Stimulated activated CD4-positive, alpha-beta T cell treated with anti-CD3 and anti-CD28 coated beads, Interleukin-4, amount 100 ng/mL, for 24 hours (primary cell): ENCODE results near the gene ALOX12B.
"Not testable (repeated sequence)": the region's sequence is repeated elsewhere in the genome, so short reads cannot be mapped to it uniquely, and the experiment has no call there.

Source experiments
- DNase-seq: peaks from one replicate; pipeline ENCODE4 v3.0.0-alpha.2; 2020

The ALOX12B gene

DNA sequence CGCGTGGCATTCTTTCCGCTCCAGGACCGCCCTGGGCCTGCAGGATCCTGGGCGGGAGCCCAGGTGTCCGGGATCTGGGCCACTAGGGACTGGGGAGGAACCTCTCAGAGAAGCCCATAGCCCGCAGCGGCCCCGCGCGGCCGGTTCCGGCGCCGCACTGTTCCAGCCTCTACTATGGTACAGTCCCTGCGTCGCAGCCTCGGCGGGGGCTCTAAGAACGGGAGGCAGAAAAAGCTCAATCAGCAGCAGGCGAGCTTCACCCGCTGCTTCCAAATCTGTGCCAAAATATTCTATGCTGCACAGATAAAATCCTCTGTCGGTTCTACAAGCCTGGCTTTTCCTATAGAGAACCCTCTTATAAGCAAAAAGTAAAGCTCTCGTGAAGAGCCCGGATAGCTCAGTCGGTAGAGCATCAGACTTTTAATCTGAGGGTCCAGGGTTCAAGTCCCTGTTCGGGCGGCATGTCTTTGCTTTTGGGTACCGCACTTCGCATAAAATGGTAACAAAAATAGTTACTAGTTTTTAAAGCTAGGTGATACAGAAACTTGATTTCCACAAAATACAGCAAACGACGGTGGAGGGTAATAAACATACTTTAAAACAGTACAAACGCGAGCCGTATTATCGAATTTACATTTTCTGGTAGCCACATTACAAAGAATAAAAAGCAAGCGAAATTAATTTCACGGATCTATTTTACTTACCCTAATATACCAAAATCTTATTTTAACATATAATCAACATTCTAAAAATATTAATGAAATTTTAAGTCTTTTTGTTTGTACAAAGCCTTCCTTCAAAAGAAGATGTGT is 31.5 kb upstream of the ALOX12B start:
- peak; percentile 88 for DNase-seq

DNA sequence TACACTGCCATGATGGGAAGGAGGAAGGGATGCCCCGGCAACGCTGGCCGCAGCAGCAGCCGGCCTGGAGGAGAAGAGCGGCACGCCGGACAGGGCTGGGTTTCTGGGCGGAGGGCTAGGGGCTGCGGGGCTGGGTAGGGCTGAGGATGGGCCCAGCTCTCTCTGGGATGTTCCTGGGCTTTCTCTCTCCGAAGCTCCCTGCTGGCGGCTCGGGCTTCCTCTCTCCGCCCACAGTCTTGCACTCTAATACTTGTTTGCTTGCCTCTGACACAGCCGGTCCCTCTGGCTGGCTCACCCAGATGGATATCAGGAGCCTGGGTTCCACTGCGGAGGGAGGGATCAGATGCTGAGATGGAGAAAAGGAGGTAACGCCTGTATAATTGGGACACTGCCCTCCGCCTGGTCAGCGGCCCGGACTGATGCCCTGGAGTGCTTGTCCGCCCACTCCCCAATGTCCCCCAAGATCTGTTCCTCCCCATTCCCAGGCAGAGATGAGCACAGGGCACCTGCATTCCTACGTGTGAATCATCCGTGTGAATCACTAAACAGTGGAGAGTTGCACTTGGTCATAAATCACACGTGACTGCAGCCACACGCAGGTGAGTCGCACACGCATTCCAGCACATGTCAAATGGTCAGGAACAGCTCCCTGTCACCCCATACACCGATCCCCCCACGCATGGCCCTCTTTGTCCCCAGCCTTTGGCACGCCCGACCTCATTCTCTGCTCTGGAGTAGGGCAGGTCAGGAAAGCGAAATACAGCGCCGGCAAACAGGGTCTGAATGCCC is 30.7 kb upstream of the ALOX12B start, which contains the start of gene ALOXE3:
Gene ALOXE3 (minus strand): TSS at position 535 of the 789 bp plus-strand sequence. CDS start 524 bp downstream, at position 11.
- DNase-seq: no peak

DNA sequence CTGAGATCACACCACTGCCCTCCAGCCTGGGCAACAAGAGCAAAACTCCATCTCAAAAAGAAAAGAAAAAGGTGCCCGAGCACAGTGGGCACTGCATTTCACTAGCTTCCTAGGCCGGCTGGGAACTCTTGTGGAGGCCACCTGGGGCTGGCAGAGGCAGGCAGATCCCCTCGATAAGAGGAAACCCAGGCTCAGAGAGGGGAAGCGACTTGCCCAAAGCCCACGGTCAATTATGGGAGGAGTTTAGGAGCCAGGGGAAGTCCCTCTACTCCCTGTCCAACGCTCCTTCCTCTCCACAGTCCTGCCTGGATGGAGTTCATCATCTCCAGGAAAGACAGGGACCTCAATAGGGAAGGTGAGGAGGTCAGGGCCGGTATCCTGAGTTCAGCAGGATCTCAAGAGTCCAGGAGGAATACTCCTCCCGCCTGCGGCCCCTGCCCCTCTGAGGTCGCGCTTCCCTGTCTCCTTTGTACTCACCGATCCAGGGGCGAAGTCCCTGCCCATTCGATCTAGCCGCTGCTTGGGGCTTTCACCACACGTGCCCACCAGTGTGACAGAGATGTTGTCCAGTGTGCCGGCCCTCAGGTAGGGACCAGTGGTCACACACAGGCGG is 30.0 kb upstream of the ALOX12B start:
- no peak for DNase-seq

DNA sequence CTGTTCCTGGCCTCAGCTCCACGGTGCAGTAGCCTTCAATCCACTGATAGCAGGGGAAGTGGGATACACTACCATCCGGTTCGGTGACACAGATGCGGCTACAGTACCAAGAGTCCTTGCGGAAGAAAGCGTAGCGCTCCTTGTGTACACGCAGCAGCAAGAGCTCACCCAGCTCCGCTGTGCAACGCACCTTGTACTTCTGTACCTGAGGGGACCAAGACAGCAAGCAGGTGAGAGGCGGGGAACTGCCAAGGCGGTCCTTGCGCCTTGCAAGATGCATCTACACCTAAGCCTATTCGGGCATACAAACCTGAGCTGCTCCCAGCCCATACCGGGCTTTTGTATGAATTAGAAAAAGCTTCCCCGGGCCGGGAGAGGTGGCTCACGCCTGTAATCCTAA is 29.3 kb upstream of the ALOX12B start:
- no peak for DNase-seq

DNA sequence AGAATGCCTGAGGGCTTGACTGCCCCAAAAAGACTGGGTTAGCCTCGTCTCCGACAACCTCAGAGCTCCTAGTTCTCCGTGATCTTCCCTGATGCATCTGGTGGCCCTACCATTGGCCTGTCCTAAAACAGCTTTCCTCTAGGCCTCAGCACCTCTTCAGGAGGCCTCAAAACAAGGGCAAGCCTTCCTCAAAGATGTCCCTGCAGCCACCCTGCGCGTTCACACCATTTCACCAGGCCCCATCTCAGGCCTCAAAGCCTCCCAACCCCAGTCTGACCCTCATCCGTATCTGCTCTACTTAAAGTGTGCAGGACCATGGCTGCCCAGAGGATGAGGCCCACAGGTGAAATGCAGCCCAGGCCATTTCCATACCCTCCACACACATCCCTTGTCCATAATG is 23.4 kb upstream of the ALOX12B start:
- DNase-seq: no peak

DNA sequence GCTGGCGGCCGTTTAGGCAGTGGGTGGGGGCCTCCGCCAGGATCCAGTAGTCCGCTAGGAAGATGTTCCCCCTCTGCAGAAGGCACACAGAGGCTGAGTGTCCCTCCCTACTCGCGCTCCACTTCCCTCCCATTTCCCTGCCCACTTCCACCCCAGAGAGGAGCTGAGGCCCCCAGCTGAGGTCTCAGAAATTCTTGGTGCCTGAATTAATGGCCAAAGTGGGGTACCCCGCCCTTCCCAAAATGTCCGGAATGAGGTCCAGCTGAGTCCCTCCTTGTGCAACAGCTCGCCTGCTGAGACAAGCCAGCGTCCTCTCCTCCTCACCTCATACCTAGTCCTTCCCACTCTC is 22.9 kb upstream of the ALOX12B start:
- no peak for DNase-seq

DNA sequence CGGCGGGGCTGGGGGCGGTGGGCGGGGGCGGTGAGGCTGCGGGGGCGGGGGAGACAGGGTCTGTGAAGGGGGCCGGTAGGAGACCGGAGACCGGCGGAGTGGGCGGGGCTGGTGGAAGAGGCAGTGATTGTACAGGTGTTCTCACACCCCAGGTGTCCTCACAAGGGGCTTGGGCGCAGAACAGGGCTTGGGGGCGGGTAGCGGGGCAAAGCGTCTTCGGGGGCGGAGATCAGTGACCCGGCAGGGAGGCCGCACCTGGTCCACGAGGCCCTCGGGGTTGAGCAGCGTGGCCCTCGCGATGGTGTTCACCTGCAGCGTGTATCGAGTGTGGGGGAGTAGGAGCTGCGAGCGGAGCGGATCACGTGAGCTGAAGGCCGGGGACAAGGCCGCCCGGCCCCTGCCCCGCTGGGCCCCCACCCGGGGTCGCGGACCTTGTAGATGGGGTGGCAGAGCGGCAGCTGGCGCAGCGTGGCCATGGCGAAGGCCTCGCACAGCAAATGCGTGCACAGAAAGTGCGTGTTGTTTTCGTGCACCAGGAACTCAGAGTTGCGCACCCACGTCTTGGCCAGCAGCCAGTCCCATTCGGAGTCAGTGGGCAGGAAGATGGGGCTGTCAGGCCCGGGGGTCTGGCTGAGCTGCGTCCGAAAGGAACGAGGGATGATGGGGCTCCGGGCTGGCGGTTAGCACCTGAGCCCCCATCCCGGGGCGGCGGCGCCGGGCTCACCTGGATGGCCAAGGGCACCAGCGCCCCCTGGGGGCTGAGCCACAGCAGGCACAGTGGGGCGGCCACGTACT is 22.3 kb upstream of the ALOX12B start:
- peak; percentile 80 for DNase-seq

DNA sequence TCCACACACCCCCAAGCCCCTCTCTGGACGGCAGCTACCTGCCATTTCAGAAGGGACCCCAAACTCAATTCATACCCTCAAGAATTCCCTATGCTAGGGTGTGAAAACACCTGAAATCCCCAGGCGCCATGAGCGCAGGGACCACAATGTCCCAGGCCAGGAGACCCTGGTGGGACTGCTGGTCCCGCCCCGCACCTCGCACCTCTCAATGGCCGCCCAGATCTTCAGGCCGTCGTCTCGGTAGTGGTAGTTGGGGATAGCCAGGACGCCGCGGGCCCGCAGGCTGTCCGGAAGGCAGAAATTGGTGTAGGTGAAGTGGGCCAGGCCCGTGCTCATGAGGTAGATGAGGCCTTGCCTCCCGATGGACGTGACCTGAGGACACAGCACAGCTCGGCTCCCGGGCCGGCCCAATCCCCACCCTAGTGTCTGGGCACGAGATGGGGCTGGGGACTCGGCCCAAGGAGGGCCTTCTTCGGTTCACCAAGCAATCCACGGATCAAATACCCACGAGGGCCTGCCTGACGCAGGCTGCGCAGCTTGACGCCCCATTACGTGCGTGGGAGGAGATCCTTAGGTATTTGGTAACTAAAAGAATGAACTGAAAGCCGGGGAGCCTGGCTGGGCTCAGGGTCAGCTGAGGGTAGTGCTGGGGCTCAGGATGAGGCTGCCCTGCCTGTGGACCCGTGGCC is 21.6 kb upstream of the ALOX12B start:
- DNase-seq: no peak

DNA sequence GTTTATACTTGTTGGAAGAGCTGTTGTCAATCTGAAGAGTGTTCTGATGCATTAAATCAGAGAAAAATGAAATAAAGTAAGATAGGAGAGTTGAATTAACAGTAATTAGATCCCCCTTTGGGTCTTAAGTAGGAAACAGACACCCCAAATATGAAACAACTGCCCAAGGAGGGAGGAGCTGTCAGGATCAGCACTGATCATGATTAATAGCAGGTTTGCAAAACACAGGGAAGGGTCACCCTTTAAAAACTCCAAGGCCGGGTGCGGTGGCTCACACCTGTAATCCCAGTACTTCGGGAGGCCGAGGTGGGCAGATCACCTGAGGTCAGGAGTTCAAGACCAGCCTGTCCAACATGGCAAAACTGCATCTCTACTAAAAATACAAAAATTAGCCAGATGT is 19.5 kb upstream of the ALOX12B start:
- DNase-seq: not testable (repeated sequence)

DNA sequence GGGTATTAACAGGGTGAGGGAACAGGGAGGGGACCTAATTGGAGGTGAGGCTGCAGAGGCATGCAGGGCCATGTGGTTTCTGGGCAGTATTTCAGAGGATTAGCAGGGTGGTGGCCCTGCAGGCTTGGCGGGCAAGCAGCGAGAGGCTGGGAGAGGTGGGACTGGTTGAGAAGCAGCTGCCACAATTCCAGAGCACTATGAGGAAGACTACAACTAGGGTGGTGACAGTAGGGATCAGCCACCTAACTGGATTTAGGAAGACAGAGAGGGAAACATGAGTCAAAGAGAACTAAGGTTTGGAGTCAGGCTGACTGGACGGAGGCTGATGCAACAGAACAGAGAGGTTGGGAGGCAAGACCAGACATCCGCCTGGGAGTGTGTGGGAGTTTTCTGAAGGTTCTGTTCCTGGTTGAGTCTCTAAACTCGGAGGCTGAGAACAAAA is 18.5 kb upstream of the ALOX12B start:
- DNase-seq: no peak

DNA sequence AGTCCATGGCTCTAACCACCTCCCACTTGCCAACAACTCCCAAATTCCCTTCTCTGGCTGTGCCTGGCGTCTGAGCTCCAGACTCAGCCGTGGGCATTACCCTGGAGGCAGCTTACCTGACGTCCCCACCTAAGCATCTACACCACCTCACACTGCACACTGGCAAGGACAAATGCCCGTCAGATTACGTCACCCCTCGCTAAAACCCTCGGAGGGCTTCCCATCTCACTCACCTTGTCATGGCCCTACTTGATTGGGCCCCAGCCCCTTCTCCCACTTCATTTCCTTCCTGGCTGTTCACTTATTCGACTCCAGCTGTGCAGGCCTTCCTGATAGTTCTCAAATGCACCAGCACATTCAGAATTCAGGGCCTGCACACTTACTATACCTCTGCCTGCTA is 17.4 kb upstream of the ALOX12B start:
- DNase-seq: no peak

DNA sequence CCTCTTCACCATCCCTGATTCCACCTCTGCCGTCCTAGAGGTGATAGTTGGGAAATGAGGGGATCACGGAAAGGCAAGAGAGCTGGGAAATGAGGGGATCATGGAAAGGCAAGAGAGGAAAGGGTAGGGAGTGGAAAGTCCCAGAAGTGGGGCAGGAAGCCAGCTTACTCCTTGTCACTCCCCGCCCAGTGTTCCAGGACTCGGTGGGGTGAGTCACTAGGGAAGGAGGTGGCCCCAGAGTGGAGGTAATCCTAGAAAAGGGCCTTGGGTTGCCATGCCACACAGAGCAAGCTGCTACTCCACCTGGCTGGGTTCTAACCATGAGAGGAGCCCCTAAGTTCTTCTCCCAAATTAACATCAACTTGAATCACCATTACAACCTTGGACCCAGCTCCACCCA is 16.0 kb upstream of the ALOX12B start:
- no peak for DNase-seq

DNA sequence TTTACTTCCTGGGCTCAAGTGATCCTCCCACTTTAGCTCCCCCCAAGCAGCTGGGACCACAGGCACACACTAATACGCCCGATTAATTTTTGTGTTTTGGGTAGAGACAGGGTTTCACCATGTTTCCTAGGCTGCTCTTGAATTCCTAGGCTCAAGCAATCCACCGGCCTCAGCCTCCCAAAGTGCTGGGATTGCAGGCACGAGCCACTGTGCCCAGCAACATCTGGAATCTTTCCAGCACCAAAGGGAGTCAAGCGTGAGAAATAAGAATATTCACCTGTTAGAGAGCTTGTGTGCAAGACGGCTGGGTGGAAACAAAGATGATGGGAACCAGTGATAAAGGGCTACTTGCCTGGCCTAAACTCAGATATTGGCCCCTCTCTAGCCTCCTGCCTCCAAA is 14.2 kb upstream of the ALOX12B start:
- DNase-seq: no peak

DNA sequence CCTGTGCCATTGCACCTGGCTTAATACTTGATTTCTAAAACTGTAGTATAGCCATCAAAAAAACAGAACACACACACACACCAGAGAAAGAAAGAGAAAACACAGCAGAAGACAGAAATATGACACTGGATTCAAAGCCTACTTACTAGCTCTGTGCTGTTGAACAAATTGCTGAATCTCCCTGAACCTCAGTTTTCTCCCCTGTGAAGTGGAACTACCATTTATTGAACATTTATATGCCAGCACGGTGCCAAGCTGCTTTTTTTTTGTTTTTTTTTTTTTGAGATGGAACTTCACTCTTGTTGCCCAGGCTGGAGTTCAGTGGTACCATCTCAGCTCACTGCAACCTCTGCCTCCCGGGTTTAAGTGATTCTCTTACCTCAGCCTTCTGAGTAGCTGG is 13.2 kb upstream of the ALOX12B start:
- DNase-seq: no peak

DNA sequence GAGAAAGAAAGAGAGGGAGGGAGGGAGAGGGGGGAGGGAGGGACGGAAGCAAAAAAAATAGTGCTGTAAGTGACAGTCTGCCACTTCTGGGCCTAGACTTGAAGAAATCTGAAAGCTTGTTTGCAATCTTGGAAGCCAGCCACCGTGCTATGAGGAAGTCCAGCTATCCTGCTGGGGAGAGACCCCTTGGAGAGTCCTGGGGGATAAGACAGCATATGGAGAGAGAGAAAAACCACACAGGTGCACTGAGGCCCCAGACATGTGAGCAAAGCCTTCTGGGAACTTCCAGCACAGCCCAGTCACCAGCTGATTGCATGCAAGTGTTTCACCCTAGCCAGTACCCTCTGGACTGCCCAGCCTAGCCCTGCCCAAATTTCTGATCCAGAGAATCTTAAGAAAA is 12.6 kb upstream of the ALOX12B start:
- DNase-seq: no peak

DNA sequence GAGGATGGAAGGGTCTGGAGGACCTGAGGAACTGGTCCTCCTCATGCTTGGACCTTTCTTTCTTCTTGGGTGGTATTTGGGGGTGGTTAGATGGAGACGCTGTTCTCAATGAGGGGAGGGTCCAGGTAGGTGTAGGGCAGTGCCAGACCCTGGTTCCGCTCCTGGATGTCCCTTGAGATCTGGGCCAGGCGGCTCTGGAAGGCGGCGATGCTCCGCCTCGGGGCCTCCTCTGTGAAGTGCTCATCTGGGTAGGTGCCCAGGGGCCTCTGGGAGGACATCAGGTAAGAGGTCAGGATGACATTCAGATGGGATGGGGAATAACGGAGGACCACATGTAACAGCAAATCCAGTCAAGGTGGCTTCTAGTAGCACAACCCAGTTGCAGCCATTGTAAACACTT is 9.0 kb upstream of the ALOX12B start:
- DNase-seq: no peak

DNA sequence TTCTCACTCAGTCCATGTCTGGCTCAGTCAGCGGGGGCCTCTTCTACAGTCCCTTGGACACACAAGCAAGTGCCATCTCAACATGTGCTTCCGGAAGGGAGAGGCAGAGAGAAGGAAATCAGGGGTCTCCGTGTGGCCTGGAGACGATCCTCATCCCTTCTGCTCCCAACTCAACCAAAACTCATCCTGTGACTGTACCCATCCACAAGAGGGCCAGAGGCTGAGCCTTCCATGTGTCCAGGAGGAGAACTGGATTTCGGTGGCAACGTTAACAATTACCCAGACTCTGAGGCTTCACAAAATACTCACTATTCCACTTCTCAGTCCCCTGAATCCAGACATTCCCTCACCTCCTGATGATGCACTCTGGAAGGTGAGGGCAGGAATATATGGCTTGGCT is 7.8 kb upstream of the ALOX12B start:
- DNase-seq: no peak

DNA sequence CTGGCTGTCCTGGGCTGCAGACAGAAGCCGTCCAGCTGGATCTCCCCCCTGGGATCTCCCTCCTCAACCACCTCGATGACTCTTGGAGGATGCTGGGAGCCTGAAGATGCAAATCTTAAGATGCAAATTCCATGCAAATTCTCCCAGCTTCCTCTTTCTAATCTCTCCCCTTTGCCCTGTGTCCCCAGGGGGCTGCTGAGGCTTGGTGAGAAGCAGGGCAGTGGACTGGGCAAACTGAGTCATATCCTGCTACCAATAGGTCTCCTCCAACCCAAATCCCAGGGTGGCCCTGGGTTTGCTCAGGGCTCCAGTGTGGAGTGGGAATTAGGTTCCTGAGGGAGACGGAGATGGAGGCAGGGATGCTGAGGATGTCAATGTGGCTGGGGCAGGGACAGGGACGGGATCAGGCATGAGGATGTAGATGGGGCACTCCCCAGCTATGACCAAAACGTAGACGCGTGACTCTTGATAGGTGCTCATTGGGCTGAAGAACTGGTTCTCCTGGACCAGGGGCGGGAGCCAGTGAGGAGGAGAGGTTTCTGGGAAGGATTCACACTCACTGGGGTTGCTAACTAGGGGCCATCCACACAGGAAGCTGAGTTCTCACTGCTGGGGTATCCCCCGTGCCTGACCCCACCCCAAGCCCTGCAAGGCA is 3.6 kb upstream of the ALOX12B start:
- DNase-seq: no peak

DNA sequence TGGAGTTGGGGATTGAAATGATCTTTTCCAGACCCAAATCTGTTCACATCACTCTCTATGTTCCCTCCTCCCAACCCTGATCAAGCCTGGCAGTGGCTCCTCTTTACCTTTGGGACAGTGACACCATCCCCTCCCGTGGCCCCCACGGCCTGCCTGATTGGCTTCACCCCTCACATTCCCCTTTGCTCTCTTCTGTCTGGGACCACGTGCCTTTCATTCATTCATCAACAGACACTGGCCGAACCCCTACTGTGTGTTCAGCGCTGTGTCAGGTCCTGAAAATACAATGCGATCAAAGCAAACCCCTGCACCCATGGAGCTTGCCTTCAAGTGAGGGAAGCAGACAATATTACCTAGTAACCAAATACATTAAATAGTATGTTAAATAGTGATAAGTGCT is 2.2 kb upstream of the ALOX12B start:
- DNase-seq: no peak

DNA sequence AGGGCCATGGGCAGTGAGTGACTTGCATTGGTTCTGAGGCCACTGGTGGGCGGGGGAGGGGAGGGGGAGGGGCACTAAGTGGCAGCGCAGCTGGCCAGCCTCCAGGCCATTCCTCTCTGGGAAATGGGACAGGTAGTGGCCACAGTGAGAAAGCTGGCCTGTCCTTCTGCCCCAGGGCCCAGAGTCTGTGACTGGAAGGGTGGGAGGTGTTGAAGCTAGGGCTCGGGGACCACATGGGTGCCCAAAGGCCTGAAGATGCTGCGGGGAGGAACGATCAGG is 375 bp upstream of the ALOX12B start:
- no peak for DNase-seq

DNA sequence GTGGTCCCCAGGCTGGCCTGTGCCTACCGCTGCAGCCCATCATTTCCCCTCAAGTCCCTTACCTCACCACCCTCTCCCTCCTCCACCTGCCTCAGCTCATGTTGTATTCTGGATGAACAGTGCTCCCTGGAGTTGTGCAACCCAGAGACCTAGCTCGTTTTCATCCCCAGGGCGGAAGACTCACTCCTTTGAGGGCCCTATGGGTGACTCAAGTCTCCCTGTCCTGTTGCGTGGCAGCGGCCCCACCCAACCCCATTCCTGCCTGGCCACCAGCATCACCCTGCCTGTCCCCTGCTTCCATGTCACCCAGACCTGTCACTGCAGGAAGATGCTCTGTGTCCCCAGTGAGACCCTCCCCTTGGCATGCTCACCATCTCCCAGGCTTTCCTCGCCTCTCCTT is 3.3 kb downstream of the ALOX12B start:
- DNase-seq: no peak

DNA sequence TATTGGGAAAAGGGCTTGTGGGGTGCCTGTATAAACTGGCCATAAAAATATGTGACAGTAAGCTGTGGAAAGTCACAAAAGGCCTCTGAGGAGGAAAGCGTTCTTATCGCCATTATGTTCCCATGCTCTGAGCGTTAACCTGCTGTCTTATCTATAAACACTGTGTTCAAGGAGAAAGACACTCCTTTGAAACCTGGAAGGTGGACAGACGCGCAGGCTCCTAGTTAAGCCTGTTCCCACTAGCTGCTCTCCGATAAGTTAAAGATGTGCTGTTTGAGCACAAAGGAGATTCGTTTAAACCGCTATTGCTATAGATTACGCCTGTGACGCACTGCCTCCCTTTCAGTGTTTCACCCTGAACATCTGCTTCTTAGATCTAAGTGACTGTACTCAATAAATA is 5.2 kb downstream of the ALOX12B start:
- DNase-seq: no peak
